CD4-positive, CD25-positive, alpha-beta regulatory T cell (primary cell): ENCODE data around the gene SPARCL1. TPM values are rescaled to one million over a fixed set of nuclear protein-coding genes. Genes with fewer than 3 reads are reported as not detected.
"Not testable (repeated sequence)": the region's sequence is repeated elsewhere in the genome, so short reads cannot be mapped to it uniquely, and the experiment has no call there.

Experiments used
- ATAC-seq, 2 donors: fragments of 150-1000 bp; cut with Tn5 transposase; one replicate each; pipeline ENCODE4 v1.10.0; 2021; ENCODE audit warnings: low read depth in 2 of 2, moderate number of reproducible peaks in 2 of 2, moderate library complexity in 1 of 2
- DNase-seq, 3 donors: peaks; one replicate each; pipeline versions ENCODE4 v3.0.0 to v3.0.0-alpha.2; 2012 to 2022; ENCODE audit warnings: mixed read lengths in 1 of 3
- H3K27ac ChIP-seq: one replicate; pipeline ENCODE4 v1.7.0; 2013; ENCODE audit warnings: mild to moderate bottlenecking, low read length; ENCODE audit not compliant: insufficient read depth, poor library complexity, severe bottlenecking
- H3K27me3 ChIP-seq: one replicate; pipeline ENCODE4 v1.7.0; 2013; ENCODE audit warnings: low read length; ENCODE audit not compliant: control insufficient read depth, insufficient read depth
- H3K36me3 ChIP-seq: one replicate; pipeline ENCODE4 v1.7.0; 2013; ENCODE audit warnings: mild to moderate bottlenecking, low read length, moderate library complexity; ENCODE audit not compliant: control insufficient read depth, insufficient read depth
- H3K4me1 ChIP-seq: 2 replicates; pipeline ENCODE4 v1.7.0; 2013; ENCODE audit warnings: mild to moderate bottlenecking, low read length; ENCODE audit not compliant: insufficient read depth, control insufficient read depth, poor library complexity, severe bottlenecking
- H3K4me3 ChIP-seq: one replicate; pipeline ENCODE4 v1.7.0; 2013; ENCODE audit warnings: low read depth, mild to moderate bottlenecking, low read length, moderate library complexity
- H3K9me3 ChIP-seq, 2 experiments: 1 replicate in 1 of 2; 2 replicates in 1 of 2; pipeline ENCODE4 v1.7.0; 2013; ENCODE audit warnings: low read length in 2 of 2, mild to moderate bottlenecking in 1 of 2, moderate library complexity in 1 of 2; ENCODE audit not compliant: control insufficient read depth in 2 of 2
- H3K27ac Mint-ChIP-seq, 3 donors: one replicate each; pipeline ENCODE4 v1.8.0; 2020 to 2022; ENCODE audit warnings: mild to moderate bottlenecking in 3 of 3, mixed read lengths in 3 of 3, moderate library complexity in 2 of 3
- H3K27me3 Mint-ChIP-seq: one replicate; pipeline ENCODE4 v1.8.0; 2022; ENCODE audit warnings: mild to moderate bottlenecking, mixed read lengths
- H3K36me3 Mint-ChIP-seq: one replicate; pipeline ENCODE4 v1.8.0; 2020; ENCODE audit warnings: mixed read lengths
- H3K4me1 Mint-ChIP-seq, 4 donors: one replicate each; pipeline ENCODE4 v1.8.0; 2020 to 2022; ENCODE audit warnings: mixed read lengths in 4 of 4, mild to moderate bottlenecking in 1 of 4
- H3K4me3 Mint-ChIP-seq, 4 donors: one replicate each; pipeline ENCODE4 v1.8.0; 2020 to 2022; ENCODE audit warnings: mild to moderate bottlenecking in 4 of 4, mixed read lengths in 4 of 4, moderate library complexity in 3 of 4
- H3K9me3 Mint-ChIP-seq, 7 donors: one replicate each; pipeline ENCODE4 v1.8.0; 2020 to 2022; ENCODE audit warnings: mixed read lengths in 7 of 7, mild to moderate bottlenecking in 3 of 7, moderate library complexity in 2 of 7
- polyA plus RNA-seq, 4 donors: library from polyadenylated mRNA; unstranded; fragments of 300-500 nt; fragmentation: Illumina TruSeq; gene quantifications; one replicate each; pipeline ENCODE4 v1.2.3, GENCODE V29; 2021
- total RNA-seq: library from RNA; stranded (reverse); gene quantifications from one replicate; pipeline ENCODE4 v1.2.3, GENCODE V29; 2022

SPARCL1 gene
- total and polyA plus RNA-seq, 5 donors from 2014 or later = not detected

GRCh38 chr4:87498446-87498900 is 30.7 kb downstream of the SPARCL1 start:
- Histone ChIP-seq H3K4me1 (peaks cover 11% of the 10 kb centered on the region), H3K27me3 (no peaks in the 10 kb centered on the region), H3K36me3 (no peaks in the 10 kb centered on the region), H3K9me3 (no peaks in the 10 kb centered on the region), H3K4me3 (peak overlapping the region; percentile 59), H3K27ac (no peak overlapping the region)
- DNase-seq (peak in 1 of 3 donors; percentile 18), ATAC-seq (no peak)
- Mint-ChIP-seq H3K36me3 (no peaks in the 10 kb centered on the region), H3K27ac (no peak overlapping the region), H3K4me3 (peak overlapping the region in 2 of 4 donors; percentile 42 to 72), H3K9me3 (peaks cover 0 to 2% (median 0%) of the 10 kb centered on the region in 7 donors), H3K4me1 (peaks cover 2 to 29% (median 17%) of the 10 kb centered on the region in 4 donors), H3K27me3 (peaks cover 4% of the 10 kb centered on the region)

GRCh38 chr4:87497578-87497977 is 31.6 kb downstream of the SPARCL1 start:
- Mint-ChIP-seq H3K4me3 (peak overlapping the region in 1 of 4 donors; percentile 74), H3K27ac (no peak overlapping the region), H3K27me3 (peaks cover 4% of the 10 kb centered on the region), H3K9me3 (peaks cover 0 to 2% (median 0%) of the 10 kb centered on the region in 7 donors), H3K4me1 (peaks cover 2 to 29% (median 17%) of the 10 kb centered on the region in 4 donors), H3K36me3 (no peaks in the 10 kb centered on the region)
- no peaks in the 10 kb centered on the region for H3K27me3 ChIP-seq
- no peak overlapping the region for H3K4me3 ChIP-seq
- ATAC-seq = no peak
- H3K36me3 ChIP-seq = no peaks in the 10 kb centered on the region
- no peak overlapping the region for H3K27ac ChIP-seq
- peaks cover 11% of the 10 kb centered on the region for H3K4me1 ChIP-seq
- no peak for DNase-seq
- no peaks in the 10 kb centered on the region for H3K9me3 ChIP-seq

DNA sequence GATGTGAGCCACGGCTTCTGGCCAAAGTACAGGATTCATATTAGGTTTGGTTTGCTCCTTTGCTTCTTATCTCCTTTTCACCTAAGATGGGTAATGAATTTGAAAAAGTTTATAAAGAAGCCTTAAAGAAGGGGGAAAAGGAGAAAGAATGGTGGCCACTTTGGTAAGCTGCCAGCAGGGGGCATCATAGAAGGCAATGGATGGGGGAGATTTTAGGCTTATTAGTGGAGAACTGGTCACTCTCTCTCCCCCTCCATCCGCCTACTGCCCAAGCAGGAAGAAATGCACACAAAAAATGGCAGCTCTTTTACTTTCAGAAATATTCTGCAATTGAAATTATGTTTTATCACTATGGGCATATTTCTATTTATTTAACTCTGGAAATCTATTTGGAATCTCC is 32.0 kb downstream of the SPARCL1 start:
- H3K4me3 ChIP-seq = no peak overlapping the region
- peaks cover 0 to 2% (median 0%) of the 10 kb centered on the region in 7 donors for H3K9me3 Mint-ChIP-seq
- H3K36me3 Mint-ChIP-seq = no peaks in the 10 kb centered on the region
- no peaks in the 10 kb centered on the region for H3K36me3 ChIP-seq
- H3K4me3 Mint-ChIP-seq = peak overlapping the region in 1 of 4 donors; percentile 74
- H3K9me3 ChIP-seq = no peaks in the 10 kb centered on the region
- H3K4me1 Mint-ChIP-seq = peaks cover 2 to 29% (median 17%) of the 10 kb centered on the region in 4 donors
- peak in 1 of 3 donors; percentile 21 for DNase-seq
- H3K27ac ChIP-seq = no peak overlapping the region
- H3K27ac Mint-ChIP-seq = peak overlapping the region in 1 of 3 donors; percentile 9
- peaks cover 11% of the 10 kb centered on the region for H3K4me1 ChIP-seq
- no peak for ATAC-seq
- peaks cover 4% of the 10 kb centered on the region for H3K27me3 Mint-ChIP-seq
- H3K27me3 ChIP-seq = no peaks in the 10 kb centered on the region

DNA sequence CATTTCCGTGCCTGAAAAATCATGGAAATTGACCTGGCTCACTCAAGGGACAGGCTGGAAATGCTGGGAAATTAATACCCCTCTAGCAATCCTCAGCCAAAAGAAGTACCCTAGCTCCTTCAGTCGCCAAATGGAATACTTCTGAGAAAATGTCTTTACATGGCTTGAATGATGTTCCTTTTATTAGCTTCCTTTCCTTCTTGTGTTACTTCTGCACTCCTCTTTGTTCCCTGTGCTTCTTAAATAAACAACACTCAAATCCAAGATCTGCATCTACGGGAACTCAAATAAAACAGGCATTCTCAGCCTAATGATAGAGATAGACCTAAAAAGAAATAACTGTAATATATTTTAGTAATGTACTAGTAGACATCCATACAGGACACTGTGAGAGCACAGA is 36.1 kb downstream of the SPARCL1 start:
- H3K36me3 ChIP-seq = no peaks in the 10 kb centered on the region
- peaks cover 5% of the 10 kb centered on the region for H3K36me3 Mint-ChIP-seq
- no peaks in the 10 kb centered on the region for H3K27me3 ChIP-seq
- no peak overlapping the region for H3K4me3 Mint-ChIP-seq
- ATAC-seq = no peak
- H3K27ac Mint-ChIP-seq = no peak overlapping the region
- no peaks in the 10 kb centered on the region for H3K9me3 ChIP-seq
- no peak overlapping the region for H3K4me3 ChIP-seq
- H3K27ac ChIP-seq = no peak overlapping the region
- H3K4me1 Mint-ChIP-seq = peaks cover 0 to 13% (median under 1%) of the 10 kb centered on the region in 4 donors
- H3K9me3 Mint-ChIP-seq = peaks cover 0 to 3% (median 0%) of the 10 kb centered on the region in 7 donors
- DNase-seq = no peak
- peaks cover 4% of the 10 kb centered on the region for H3K27me3 Mint-ChIP-seq
- no peaks in the 10 kb centered on the region for H3K4me1 ChIP-seq

DNA sequence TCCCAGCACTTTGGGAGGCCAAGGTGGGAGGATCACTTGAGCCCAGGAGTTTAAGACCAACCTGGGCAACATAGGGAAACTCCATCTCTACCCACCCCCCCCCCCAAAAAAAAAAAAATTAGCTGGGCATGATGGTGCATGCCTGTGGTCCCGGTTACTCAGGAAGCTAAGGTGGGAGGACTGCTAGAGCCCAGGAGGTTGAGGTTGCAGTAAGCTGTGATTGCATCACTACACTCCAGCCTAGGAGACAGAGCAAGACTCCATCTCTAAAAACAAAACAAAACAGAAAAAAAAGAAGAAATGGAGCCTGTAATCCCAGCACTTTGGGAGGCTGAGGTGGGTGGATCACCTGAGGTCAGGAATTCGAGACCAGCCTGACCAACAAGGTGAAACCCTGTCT is 37.3 kb downstream of the SPARCL1 start:
- H3K4me3 Mint-ChIP-seq, H3K36me3 Mint-ChIP-seq, ATAC-seq, H3K4me3 ChIP-seq, H3K9me3 ChIP-seq, H3K4me1 Mint-ChIP-seq, DNase-seq, H3K27me3 ChIP-seq, H3K27ac ChIP-seq, H3K4me1 ChIP-seq, H3K36me3 ChIP-seq, H3K27me3 Mint-ChIP-seq, H3K27ac Mint-ChIP-seq, H3K9me3 Mint-ChIP-seq: not testable (repeated sequence)

DNA sequence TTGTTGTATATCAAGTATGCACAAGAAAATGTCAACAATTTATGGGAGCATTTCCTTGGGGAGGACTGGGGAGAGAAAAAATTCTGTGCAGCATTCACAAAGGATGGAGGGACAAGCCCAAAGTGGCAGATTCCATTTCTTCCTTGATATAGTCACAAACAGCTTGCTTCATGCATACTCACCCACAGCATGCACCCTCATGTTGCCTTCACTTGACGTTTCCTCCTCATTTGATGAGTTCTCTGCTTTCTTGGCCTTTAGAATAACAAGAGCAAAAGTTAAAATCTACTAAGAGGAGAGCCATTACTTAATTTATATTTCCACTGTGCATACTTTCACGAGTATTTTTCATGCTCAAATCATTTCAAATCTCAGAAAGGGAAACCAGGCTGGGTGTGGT is 37.7 kb downstream of the SPARCL1 start:
- Mint-ChIP-seq H3K27ac (no peak overlapping the region), H3K36me3 (peaks cover 5% of the 10 kb centered on the region), H3K4me1 (peaks cover 0 to 10% (median under 1%) of the 10 kb centered on the region in 4 donors), H3K27me3 (peaks cover 10% of the 10 kb centered on the region), H3K4me3 (no peak overlapping the region), H3K9me3 (peaks cover 0 to 4% (median 0%) of the 10 kb centered on the region in 7 donors)
- Histone ChIP-seq H3K4me3 (no peak overlapping the region), H3K9me3 (no peaks in the 10 kb centered on the region), H3K36me3 (no peaks in the 10 kb centered on the region), H3K4me1 (no peaks in the 10 kb centered on the region), H3K27ac (no peak overlapping the region), H3K27me3 (no peaks in the 10 kb centered on the region)
- no peak for DNase-seq
- ATAC-seq = no peak

- Mint-ChIP-seq H3K4me3 (peak overlapping the region in 1 of 4 donors; percentile 52), H3K4me1 (peaks cover 0 to 10% (median under 1%) of the 10 kb centered on the region in 4 donors), H3K9me3 (peaks cover 0 to 4% (median 2%) of the 10 kb centered on the region in 7 donors), H3K27ac (no peak overlapping the region), H3K36me3 (peaks cover 5% of the 10 kb centered on the region), H3K27me3 (peaks cover 16% of the 10 kb centered on the region)
- Histone ChIP-seq H3K27me3 (no peaks in the 10 kb centered on the region), H3K4me1 (no peaks in the 10 kb centered on the region), H3K36me3 (no peaks in the 10 kb centered on the region), H3K27ac (no peak overlapping the region), H3K4me3 (no peak overlapping the region), H3K9me3 (no peaks in the 10 kb centered on the region)
- ATAC-seq (no peak), DNase-seq (no peak)
These were observed 38.4 kb downstream of the SPARCL1 start for GRCh38 chr4:87490664-87491369.

GRCh38 chr4:87489678-87490077 is 39.5 kb downstream of the SPARCL1 start:
- Histone ChIP-seq H3K4me1 (no peaks in the 10 kb centered on the region), H3K36me3 (no peaks in the 10 kb centered on the region), H3K27ac (no peak overlapping the region), H3K4me3 (no peak overlapping the region), H3K27me3 (no peaks in the 10 kb centered on the region), H3K9me3 (no peaks in the 10 kb centered on the region)
- Mint-ChIP-seq H3K9me3 (peaks cover 0 to 5% (median 3%) of the 10 kb centered on the region in 7 donors), H3K36me3 (peaks cover 5% of the 10 kb centered on the region), H3K4me1 (peaks cover 0 to 10% (median under 1%) of the 10 kb centered on the region in 4 donors), H3K27me3 (peaks cover 19% of the 10 kb centered on the region), H3K4me3 (no peak overlapping the region), H3K27ac (no peak overlapping the region)
- ATAC-seq (no peak), DNase-seq (no peak)
